ENCODE data around the gene STUB1. TPM values are rescaled to one million over a fixed set of nuclear protein-coding genes. Genes with fewer than 3 reads are reported as not detected.

STUB1 gene
- total RNA-seq, 1 donor from 2014 or later: 124 TPM

DNA sequence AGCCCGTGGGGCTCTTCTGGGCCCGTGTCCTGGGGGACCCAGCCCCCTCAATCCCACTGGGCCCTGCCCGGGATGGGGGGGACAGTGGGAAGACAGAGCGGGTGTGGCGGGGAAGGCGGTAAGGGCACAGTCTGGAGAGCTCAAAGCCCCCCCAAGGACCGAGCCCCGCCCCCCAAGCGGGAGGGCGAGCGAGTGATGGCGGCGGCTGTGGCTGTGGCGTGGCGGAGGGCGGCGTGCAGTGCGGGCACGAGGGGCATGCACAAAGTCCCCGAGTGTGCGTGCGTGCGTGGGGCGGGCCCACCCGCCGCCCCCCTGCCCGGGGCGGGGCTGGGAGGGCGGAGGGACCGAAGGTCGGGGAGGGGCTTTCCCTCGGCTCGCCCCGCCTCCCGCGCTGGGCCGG is 13.6 kb downstream of the STUB1 start:
- Histone ChIP-seq H3K4me1 (peaks cover 56% of the 10 kb centered on the region), H3K9me3 (no peaks in the 10 kb centered on the region), H3K36me3 (no peaks in the 10 kb centered on the region), H3K27ac (no peak overlapping the region), H3K4me3 (peak overlapping the region; percentile 7 to 38), H3K27me3 (peaks cover 9% of the 10 kb centered on the region)
- intact Hi-C loops (cut with DNase I): no loop called here
- TF ChIP-seq POLR2AphosphoS5 (IDR thresholded peaks at IDR 0.05; ENCODE audit: insufficient read depth in 1 of 2, low read depth in 1 of 2): no peak
- TF ChIP-seq, protein P1, sequence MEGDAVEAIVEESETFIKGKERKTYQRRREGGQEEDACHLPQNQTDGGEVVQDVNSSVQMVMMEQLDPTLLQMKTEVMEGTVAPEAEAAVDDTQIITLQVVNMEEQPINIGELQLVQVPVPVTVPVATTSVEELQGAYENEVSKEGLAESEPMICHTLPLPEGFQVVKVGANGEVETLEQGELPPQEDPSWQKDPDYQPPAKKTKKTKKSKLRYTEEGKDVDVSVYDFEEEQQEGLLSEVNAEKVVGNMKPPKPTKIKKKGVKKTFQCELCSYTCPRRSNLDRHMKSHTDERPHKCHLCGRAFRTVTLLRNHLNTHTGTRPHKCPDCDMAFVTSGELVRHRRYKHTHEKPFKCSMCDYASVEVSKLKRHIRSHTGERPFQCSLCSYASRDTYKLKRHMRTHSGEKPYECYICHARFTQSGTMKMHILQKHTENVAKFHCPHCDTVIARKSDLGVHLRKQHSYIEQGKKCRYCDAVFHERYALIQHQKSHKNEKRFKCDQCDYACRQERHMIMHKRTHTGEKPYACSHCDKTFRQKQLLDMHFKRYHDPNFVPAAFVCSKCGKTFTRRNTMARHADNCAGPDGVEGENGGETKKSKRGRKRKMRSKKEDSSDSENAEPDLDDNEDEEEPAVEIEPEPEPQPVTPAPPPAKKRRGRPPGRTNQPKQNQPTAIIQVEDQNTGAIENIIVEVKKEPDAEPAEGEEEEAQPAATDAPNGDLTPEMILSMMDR (IDR thresholded peaks at IDR 0.05): no peak
- no peak for DNase-seq (ENCODE audit: extremely low spot score in 2 of 2)

DNA sequence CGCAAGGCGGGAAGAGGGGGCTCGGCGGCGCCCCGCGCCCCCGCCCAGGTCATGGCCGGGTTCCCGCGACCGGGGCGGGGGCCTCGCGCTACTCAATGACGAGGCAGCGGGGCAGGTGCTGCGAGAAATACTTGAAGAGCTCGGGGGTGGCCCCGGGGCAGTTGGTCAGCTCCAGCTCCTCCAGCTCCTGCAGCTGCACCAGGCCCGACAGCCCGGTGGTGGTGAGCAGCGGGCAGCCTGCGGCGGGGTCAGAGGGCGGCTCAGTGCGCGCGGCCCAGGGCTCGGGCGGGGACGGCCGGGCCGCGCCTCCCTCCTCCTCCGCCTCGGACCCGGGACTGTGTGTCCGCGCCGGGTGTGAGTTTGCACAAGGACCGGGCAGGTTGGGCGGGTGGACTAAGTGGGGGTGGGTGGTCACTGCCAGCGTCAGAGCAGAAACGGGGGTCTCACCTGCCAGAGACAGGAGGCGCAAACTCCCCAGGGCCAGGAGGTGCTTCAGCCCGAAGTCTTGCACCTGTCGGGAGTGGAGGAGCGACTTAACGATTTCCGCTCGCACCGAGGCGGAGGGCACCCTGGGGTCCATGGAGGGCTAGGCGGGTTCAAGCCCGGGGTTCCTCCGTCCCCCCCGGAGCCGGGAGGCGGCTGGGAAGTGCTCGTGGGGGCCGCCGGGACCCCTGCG is 14.1 kb downstream of the STUB1 start:
- no peak for TF ChIP-seq POLR2AphosphoS5 (IDR thresholded peaks at IDR 0.05; ENCODE audit: insufficient read depth in 1 of 2, low read depth in 1 of 2)
- TF ChIP-seq POLR2A (IDR thresholded peaks at IDR 0.05): no peak
- TF ChIP-seq, protein P1 (IDR thresholded peaks at IDR 0.05): no peak
- intact Hi-C loops (cut with DNase I): no loop called here
- DNase-seq (ENCODE audit: extremely low spot score in 2 of 2): no peak
- no peaks in the 10 kb centered on the region for H3K36me3 ChIP-seq
- peak overlapping the region; percentile 38 to 40 for H3K4me3 ChIP-seq
- H3K4me1 ChIP-seq: peaks cover 50% of the 10 kb centered on the region
- no peaks in the 10 kb centered on the region for H3K9me3 ChIP-seq
- peaks cover 9% of the 10 kb centered on the region for H3K27me3 ChIP-seq
- H3K27ac ChIP-seq: no peak overlapping the region

DNA sequence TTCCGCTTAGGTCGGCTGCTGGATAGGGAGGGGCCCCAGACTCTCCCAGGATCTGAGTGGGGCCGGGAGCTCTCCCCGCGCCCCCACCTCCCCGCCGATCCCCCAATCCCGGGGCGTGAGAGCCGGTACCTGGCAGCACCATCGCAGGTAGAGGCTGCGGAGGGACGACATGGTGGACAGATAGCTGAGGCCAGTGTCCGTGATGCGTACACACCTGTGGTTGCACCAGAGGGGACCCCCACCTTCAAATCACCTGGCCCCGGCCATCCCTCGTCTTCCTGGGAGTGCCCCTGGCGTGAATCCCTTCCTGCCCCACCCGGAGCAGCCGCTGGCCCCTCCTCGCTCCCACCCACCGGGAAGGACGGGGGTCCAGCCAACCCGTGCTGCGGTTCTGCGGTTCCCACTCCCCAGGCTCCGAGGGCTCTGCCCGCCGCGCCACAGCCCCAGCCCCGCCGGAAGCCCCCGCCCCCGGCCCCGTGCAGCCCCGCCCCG is 14.7 kb downstream of the STUB1 start:
- H3K9me3 ChIP-seq: no peaks in the 10 kb centered on the region
- intact Hi-C loops (cut with DNase I): no loop called here
- H3K36me3 ChIP-seq: no peaks in the 10 kb centered on the region
- peaks cover 9% of the 10 kb centered on the region for H3K27me3 ChIP-seq
- peaks cover 44% of the 10 kb centered on the region for H3K4me1 ChIP-seq
- H3K4me3 ChIP-seq: peak overlapping the region; percentile 38 to 40
- H3K27ac ChIP-seq: no peak overlapping the region
- no peak for DNase-seq (ENCODE audit: extremely low spot score in 2 of 2)
- no peak for TF ChIP-seq POLR2AphosphoS5 (IDR thresholded peaks at IDR 0.05; ENCODE audit: insufficient read depth in 1 of 2, low read depth in 1 of 2)
- TF ChIP-seq, protein P1 (IDR thresholded peaks at IDR 0.05): no peak
- no peak for TF ChIP-seq POLR2A (IDR thresholded peaks at IDR 0.05)

DNA sequence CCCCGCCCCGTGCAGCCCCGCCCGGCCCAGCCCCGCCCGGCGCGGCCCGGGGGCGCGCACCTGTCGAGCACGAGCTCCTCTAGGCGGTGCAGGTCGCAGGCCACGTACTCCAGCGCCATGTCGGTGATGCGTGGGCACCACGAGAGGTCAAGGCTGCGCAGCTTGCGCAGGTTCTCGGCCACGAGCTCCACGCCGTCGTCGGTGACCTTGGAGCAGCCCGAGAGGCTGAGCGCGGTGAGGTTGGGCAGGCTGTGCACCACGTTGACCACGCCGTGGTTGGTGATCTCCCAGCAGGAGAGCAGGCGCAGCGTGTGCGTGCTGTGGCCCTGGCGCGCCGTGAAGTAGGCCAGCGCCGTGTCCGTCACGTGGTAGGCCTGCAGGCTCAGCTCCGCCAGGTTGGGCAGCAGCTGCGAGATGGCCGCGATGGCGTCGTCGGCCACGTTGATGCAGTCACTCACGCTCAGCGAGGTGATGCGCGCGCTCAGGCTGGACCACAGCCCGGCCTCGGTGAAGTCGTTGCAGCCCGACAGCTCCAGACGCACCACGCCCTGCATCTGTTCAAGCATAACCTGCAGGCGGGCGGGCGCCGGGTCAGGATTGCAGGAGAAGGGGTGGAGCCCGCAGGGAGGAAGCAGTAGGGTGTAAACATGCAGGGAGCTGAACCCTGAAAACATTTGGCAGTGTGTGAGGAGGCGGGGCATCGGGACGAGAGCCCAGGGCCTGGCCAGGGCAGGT is 15.3 kb downstream of the STUB1 start:
- H3K4me3 ChIP-seq: peak overlapping the region; percentile 38
- DNase-seq (ENCODE audit: extremely low spot score in 2 of 2): no peak
- no peak overlapping the region for H3K27ac ChIP-seq
- H3K27me3 ChIP-seq: peaks cover 9% of the 10 kb centered on the region
- TF ChIP-seq POLR2AphosphoS5 (IDR thresholded peaks at IDR 0.05; ENCODE audit: insufficient read depth in 1 of 2, low read depth in 1 of 2): peak; percentile 24 to 53
- TF ChIP-seq POLR2A (IDR thresholded peaks at IDR 0.05): no peak
- no peaks in the 10 kb centered on the region for H3K9me3 ChIP-seq
- H3K36me3 ChIP-seq: no peaks in the 10 kb centered on the region
- H3K4me1 ChIP-seq: peaks cover 41% of the 10 kb centered on the region
- intact Hi-C loops (cut with DNase I): no loop called here

DNA sequence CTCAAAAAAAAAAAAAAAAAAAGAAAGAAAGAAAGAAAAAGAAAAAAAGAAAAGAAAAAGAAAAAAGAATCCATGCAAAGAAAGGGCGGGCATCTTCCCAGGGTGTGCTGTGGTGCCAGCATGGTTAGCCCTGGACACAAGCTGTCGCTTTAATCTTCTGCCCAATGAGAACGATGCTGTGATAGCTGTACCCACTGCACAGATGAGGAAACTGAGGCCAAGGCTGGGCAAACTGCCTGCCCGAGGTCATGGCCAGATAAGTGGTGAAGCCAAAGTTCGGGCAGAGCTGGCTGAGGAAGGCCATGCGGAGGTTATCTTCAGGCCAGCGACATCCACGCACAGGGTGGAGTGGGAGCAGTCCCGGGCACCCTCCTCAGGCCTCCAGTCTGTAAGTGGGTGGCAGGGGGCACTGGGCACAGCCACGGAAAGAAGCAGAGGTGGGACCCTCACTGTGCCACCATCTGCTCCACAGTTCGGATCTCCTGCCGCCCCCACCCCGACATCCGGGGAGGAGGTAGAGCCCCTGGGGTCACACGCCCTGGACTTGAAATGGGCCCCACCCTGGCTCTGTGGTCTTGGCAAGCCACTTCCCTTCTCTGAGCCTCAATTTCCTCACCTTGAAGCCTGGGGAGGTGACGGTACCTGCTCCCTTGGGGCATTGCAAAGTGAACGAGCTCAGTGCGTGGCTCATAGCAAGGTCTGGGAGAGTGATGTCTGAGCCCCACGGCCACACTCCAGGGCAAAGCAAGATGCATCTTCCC is 18.9 kb downstream of the STUB1 start:
- H3K4me3 ChIP-seq: no peak overlapping the region
- TF ChIP-seq, protein P1 (IDR thresholded peaks at IDR 0.05): no peak
- no peak for TF ChIP-seq POLR2AphosphoS5 (IDR thresholded peaks at IDR 0.05; ENCODE audit: insufficient read depth in 1 of 2, low read depth in 1 of 2)
- TF ChIP-seq POLR2A (IDR thresholded peaks at IDR 0.05): no peak
- DNase-seq (ENCODE audit: extremely low spot score in 2 of 2): no peak
- no peak overlapping the region for H3K27ac ChIP-seq
- H3K36me3 ChIP-seq: no peaks in the 10 kb centered on the region
- H3K9me3 ChIP-seq: no peaks in the 10 kb centered on the region
- intact Hi-C loops (cut with DNase I): no loop called here
- peaks cover 18% of the 10 kb centered on the region for H3K27me3 ChIP-seq
- H3K4me1 ChIP-seq: peaks cover 29% of the 10 kb centered on the region

Measured in vagina (tissue), 2 donors.